ENCODE data around the gene SAGE1. TPM values are rescaled to one million over a fixed set of nuclear protein-coding genes. Genes with fewer than 3 reads are reported as not detected.

The SAGE1 gene, protein sequence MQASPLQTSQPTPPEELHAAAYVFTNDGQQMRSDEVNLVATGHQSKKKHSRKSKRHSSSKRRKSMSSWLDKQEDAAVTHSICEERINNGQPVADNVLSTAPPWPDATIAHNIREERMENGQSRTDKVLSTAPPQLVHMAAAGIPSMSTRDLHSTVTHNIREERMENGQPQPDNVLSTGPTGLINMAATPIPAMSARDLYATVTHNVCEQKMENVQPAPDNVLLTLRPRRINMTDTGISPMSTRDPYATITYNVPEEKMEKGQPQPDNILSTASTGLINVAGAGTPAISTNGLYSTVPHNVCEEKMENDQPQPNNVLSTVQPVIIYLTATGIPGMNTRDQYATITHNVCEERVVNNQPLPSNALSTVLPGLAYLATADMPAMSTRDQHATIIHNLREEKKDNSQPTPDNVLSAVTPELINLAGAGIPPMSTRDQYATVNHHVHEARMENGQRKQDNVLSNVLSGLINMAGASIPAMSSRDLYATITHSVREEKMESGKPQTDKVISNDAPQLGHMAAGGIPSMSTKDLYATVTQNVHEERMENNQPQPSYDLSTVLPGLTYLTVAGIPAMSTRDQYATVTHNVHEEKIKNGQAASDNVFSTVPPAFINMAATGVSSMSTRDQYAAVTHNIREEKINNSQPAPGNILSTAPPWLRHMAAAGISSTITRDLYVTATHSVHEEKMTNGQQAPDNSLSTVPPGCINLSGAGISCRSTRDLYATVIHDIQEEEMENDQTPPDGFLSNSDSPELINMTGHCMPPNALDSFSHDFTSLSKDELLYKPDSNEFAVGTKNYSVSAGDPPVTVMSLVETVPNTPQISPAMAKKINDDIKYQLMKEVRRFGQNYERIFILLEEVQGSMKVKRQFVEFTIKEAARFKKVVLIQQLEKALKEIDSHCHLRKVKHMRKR
- not detected in 2 replicates for total RNA-seq

GRCh38 chrX:135893294-135893817 is at the start of gene SAGE1, which contains the start of gene CT45A10:
SAGE1 (plus strand) TSS chrX:135893716; CDS start chrX:135896243, 2,527 bp downstream.
CT45A10 (minus strand) TSS chrX:135893444; CDS start chrX:135885344, 8,100 bp downstream.

GRCh38 chrX:135854438-135854837 is 39.1 kb upstream of the SAGE1 start, which contains the start of gene CT45A8:
CT45A8 (minus strand) TSS chrX:135854538; CDS start chrX:135850783, 3,755 bp downstream.

DNA sequence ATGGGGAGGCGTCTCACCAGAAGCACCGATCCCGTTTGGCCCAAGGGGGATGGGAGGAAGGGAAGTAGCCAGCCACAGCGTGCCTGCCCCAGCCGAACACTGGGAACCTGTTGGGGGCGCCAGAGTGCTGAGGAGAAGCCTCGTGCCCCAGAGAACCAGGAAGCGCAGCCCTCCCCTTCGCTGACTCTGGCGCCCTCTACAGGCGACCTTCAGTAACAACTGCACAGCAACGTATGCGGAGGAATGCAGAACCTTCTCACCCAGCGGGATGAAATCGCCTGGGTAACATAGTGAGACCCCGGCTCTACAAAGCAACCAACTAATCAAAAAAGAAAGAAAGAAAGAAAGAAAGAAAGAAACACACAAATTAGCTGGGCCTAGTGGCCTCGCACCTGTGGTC is 21.8 kb upstream of the SAGE1 start, which contains the start of gene CT45A9:
TSS of gene CT45A9 (minus strand) at position 101 of the 400 bp plus-strand sequence. CDS start 3,751 bp downstream, outside the sequence.

Other genes with a start within 250 kb of the SAGE1 start
- gene CT45A1, start 180.1 kb upstream of the SAGE1 start, total RNA-seq, result not detected in 2 replicates
- gene CT45A3, start 125.5 kb upstream of the SAGE1 start, total RNA-seq, result not detected in 2 replicates
- gene CT45A5, start 108.2 kb upstream of the SAGE1 start, total RNA-seq, result not detected in 2 replicates
- not detected in 2 replicates for gene CT45A6, start 90.9 kb upstream of the SAGE1 start, total RNA-seq
- gene CT45A2, start 73.7 kb upstream of the SAGE1 start, total RNA-seq, result not detected in 2 replicates
- gene CT45A7, start 56.4 kb upstream of the SAGE1 start, total RNA-seq, result not detected in 2 replicates
- gene CT45A8, start 39.2 kb upstream of the SAGE1 start, total RNA-seq, result not detected in 2 replicates
- gene CT45A9, start 21.9 kb upstream of the SAGE1 start, total RNA-seq, result not detected in 2 replicates
- gene CT45A10, start 272 bp upstream of the SAGE1 start, total RNA-seq, result not detected in 2 replicates
- 11.4 and 12.9 TPM in 2 replicates for gene MMGT1, start 80.3 kb downstream of the SAGE1 start, total RNA-seq
- gene SLC9A6, start 91.7 kb downstream of the SAGE1 start, total RNA-seq, result 21.7 and 32.6 TPM in 2 replicates

All from smooth muscle cell of trachea (primary cell).